Endothelial cell of umbilical vein (primary cell): ENCODE data around the gene GLB1L2. TPM values are rescaled to one million over a fixed set of nuclear protein-coding genes. Genes with fewer than 3 reads are reported as not detected.

Experiments used
- BruUV-seq: library from RNA; stranded (reverse); fragments of 400-500 nt; replicated peaks from 2 replicates; lab custom pipeline; 2021; lab: Mats Ljungman, UMichigan
- CTCF ChIA-PET: fragments of 300-600, 350-600 bp; sonication (Branson Sonifier 250); formaldehyde crosslinking; loops from one replicate; lab custom pipeline; 2021; ENCODE audit warnings: antibody characterized with exemption, inconsistent platforms; lab: Charles Lee
- POLR2A ChIA-PET: fragments of 300-600, 350-600 bp; sonication (Branson Sonifier 250); formaldehyde crosslinking; loops from one replicate; lab custom pipeline; 2021; ENCODE audit warnings: antibody characterized with exemption, inconsistent platforms; lab: Charles Lee
- DNase-seq: peaks from one replicate; pipeline ENCODE4 v3.0.0-alpha.2; 2011; ENCODE audit warnings: low read depth, low spot score
- FAIRE-seq: peaks from 2 replicates; lab custom pipeline; 2011; peaks lifted over from hg19 to GRCh38; lab: Jason Lieb, UNC
- H2AFZ ChIP-seq: 2 replicates; pipeline ENCODE4 v1.6.0; 2012; ENCODE audit warnings: low read depth, low read length, control low read depth, inconsistent platforms
- H3K27ac ChIP-seq: 2 replicates; pipeline ENCODE4 v1.5.1; 2011; ENCODE audit warnings: low read depth, mild to moderate bottlenecking, control low read depth, low read length, moderate library complexity; ENCODE audit not compliant: insufficient read depth
- H3K27me3 ChIP-seq, 2 experiments: 2 replicates each; pipeline versions ENCODE4 v1.6.0 to v1.6.1; 2011; ENCODE audit warnings: low read length in 2 of 2, mixed read lengths in 1 of 2; ENCODE audit not compliant: control insufficient read depth in 2 of 2, insufficient read depth in 2 of 2
- H3K36me3 ChIP-seq, 2 experiments: 2 replicates in 1 of 2; 3 replicates in 1 of 2; pipeline ENCODE4 v1.5.1; 2011; ENCODE audit warnings: low read length in 2 of 2, mild to moderate bottlenecking in 1 of 2, moderate library complexity in 1 of 2; ENCODE audit not compliant: control insufficient read depth in 2 of 2, insufficient read depth in 2 of 2; ENCODE audit errors: extremely low read depth in 1 of 2
- H3K4me1 ChIP-seq: 3 replicates; pipeline ENCODE4 v1.5.1; 2011; ENCODE audit warnings: mild to moderate bottlenecking, low read length; ENCODE audit not compliant: control insufficient read depth, insufficient read depth; ENCODE audit errors: extremely low read depth
- H3K4me2 ChIP-seq: 2 replicates; pipeline ENCODE4 v1.6.1; 2011; ENCODE audit warnings: low read length, control low read depth, mixed read lengths; ENCODE audit not compliant: insufficient read depth
- H3K4me3 ChIP-seq, 3 experiments: fragments of 200-600 bp in 1 of 3; sonication (generic), shearing (Covaris generic) in 1 of 3; replicated peaks in 1 of 3; 2 replicates each; pipeline ENCODE4 v1.5.1; 2011 to 2016; ENCODE audit warnings: control low read depth in 3 of 3, low read length in 3 of 3, mild to moderate bottlenecking in 2 of 3, inconsistent platforms in 1 of 3, low read depth in 1 of 3, moderate library complexity in 1 of 3; ENCODE audit not compliant: insufficient read depth in 1 of 3
- H3K79me2 ChIP-seq: 2 replicates; pipeline ENCODE4 v1.6.0; 2012; ENCODE audit warnings: low read length, inconsistent platforms; ENCODE audit not compliant: control insufficient read depth, insufficient read depth
- H3K9ac ChIP-seq: replicated peaks from 2 replicates; pipeline ENCODE3; 2011; ENCODE audit warnings: low read length, control low read depth; ENCODE audit not compliant: insufficient read depth; ENCODE audit errors: extremely low read depth
- H3K9me1 ChIP-seq: replicated peaks from 3 replicates; pipeline ENCODE4 v1.6.0; 2011; ENCODE audit warnings: mild to moderate bottlenecking, low read length; ENCODE audit not compliant: control insufficient read depth, insufficient read depth; ENCODE audit errors: extremely low read depth
- H3K9me3 ChIP-seq: replicated peaks from 2 replicates; pipeline ENCODE4 v1.5.1; 2012; ENCODE audit warnings: low read length, inconsistent platforms; ENCODE audit not compliant: control insufficient read depth, insufficient read depth
- H4K20me1 ChIP-seq: replicated peaks from 2 replicates; pipeline ENCODE3; 2011; ENCODE audit warnings: mild to moderate bottlenecking, low read length; ENCODE audit not compliant: control insufficient read depth, insufficient read depth; ENCODE audit errors: extremely low read depth
- CTCF ChIP-seq, 2 donors: IDR thresholded peaks; 1 replicate in 1 of 2; 2 replicates in 1 of 2; pipeline ENCODE4 v1.5.1; 2011; ENCODE audit warnings: low read length in 2 of 2, mild to moderate bottlenecking in 2 of 2, moderate library complexity in 2 of 2, control low read depth in 1 of 2, inconsistent platforms in 1 of 2, low read depth in 1 of 2; ENCODE audit not compliant: insufficient read depth in 1 of 2; ENCODE audit errors: extremely low read depth in 1 of 2
- EZH2 ChIP-seq: IDR thresholded peaks from 2 replicates; pipeline ENCODE4 v1.6.1; 2012; ENCODE audit warnings: borderline replicate concordance, low read depth, mild to moderate bottlenecking, moderate library complexity, low read length, inconsistent platforms; ENCODE audit not compliant: severe bottlenecking
- FOS ChIP-seq: IDR thresholded peaks from 2 replicates; pipeline ENCODE4 v1.6.1; 2011; ENCODE audit warnings: mild to moderate bottlenecking, low read length, moderate library complexity, borderline replicate concordance; ENCODE audit not compliant: insufficient read depth
- GATA2 ChIP-seq: IDR thresholded peaks from 2 replicates; pipeline ENCODE4 v1.7.0; 2011; ENCODE audit warnings: low read depth, mild to moderate bottlenecking, moderate library complexity, mixed read lengths, low read length; ENCODE audit not compliant: insufficient read length, insufficient read depth
- JUN ChIP-seq: IDR thresholded peaks from 2 replicates; pipeline ENCODE4 v1.6.1; 2011; ENCODE audit warnings: borderline replicate concordance, low read depth; ENCODE audit not compliant: insufficient read length, insufficient read depth
- MYC ChIP-seq: IDR thresholded peaks from one replicate; pipeline ENCODE4 v1.6.1; 2011; ENCODE audit warnings: mild to moderate bottlenecking, low read depth, low read length
- POLR2A ChIP-seq: IDR thresholded peaks from 2 replicates; pipeline ENCODE4 v1.6.1; 2012; ENCODE audit warnings: low read depth, mild to moderate bottlenecking, control low read depth, low read length
- POLR2AphosphoS5 ChIP-seq: IDR thresholded peaks from 2 replicates; pipeline ENCODE4 v1.6.1; 2012; ENCODE audit warnings: low read depth, mild to moderate bottlenecking, control low read depth, low read length, moderate library complexity; ENCODE audit not compliant: insufficient read depth
- dilution Hi-C: fragments of 300-500 bp; cut with MboI; formaldehyde crosslinking; loops from one replicate; pipeline ENCODE4 v1.15.0; 2019; ENCODE audit warnings: low sequenced_read_pairs; ENCODE audit not compliant: extremely low pct_ligation_motif_present
- intact Hi-C: fragments of 100-400 bp; cut with micrococcal nuclease; formaldehyde crosslinking; loops from one replicate; pipeline ENCODE4 v1.10.0; 2022
- polyA plus RNA-seq, 4 experiments: library from polyadenylated mRNA; depleted of rRNA in 3 of 4; stranded (reverse) in 3 of 4; unstranded in 1 of 4; fragments of >200 nt; gene quantifications; 2 replicates each; pipeline versions ENCODE4 v1.2.1 to v1.2.3, GENCODE V29; 2011 to 2012; ENCODE audit warnings: missing spikeins in 1 of 4
- total RNA-seq: library from RNA; stranded (reverse); gene quantifications from 2 replicates; pipeline ENCODE4 v1.2.3, GENCODE V29; 2021
- TF ChIP-seq, protein P1 (sequence below): IDR thresholded peaks from 2 replicates; pipeline ENCODE4 v1.6.1; 2011; ENCODE audit not compliant: insufficient read depth, insufficient read length

The GLB1L2 gene
- total and polyA plus RNA-seq, 2 donors (not counting 3 experiments of a cell fraction or from before 2014, with no cell fraction given): 0.55 to 0.59 TPM

GRCh38 chr11:134385171-134385570 lies 53.4 kb downstream of the GLB1L2 start:
- H3K4me1 ChIP-seq: no peaks in the 10 kb centered on the region
- TF ChIP-seq EZH2: no peak
- no peak for TF ChIP-seq GATA2
- no peak for TF ChIP-seq POLR2A
- no peak for TF ChIP-seq CTCF (IDR thresholded peaks at IDR 0.05; ENCODE audit: extremely low read depth in 1 of 2, insufficient read depth in 1 of 2, low read depth in 1 of 2, low read length in 2 of 2)
- no peak for TF ChIP-seq MYC
- no peak for TF ChIP-seq POLR2AphosphoS5
- TF ChIP-seq FOS: no peak
- TF ChIP-seq, protein P1, sequence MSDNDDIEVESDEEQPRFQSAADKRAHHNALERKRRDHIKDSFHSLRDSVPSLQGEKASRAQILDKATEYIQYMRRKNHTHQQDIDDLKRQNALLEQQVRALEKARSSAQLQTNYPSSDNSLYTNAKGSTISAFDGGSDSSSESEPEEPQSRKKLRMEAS: no peak
- TF ChIP-seq JUN: no peak
- no peak for FAIRE-seq
- ChIA-PET CTCF (no interaction called here), POLR2A (no interaction called here)
- no peaks in the 10 kb centered on the region for H4K20me1 ChIP-seq
- no peak overlapping the region for H3K9ac ChIP-seq
- no peak overlapping the region for H3K4me3 ChIP-seq
- no peaks in the 10 kb centered on the region for H3K36me3 ChIP-seq
- dilution Hi-C loops: no loop called here
- no peaks in the 10 kb centered on the region for H3K27me3 ChIP-seq
- intact Hi-C loops: no loop called here
- no peak overlapping the region for H3K27ac ChIP-seq
- no TSS peak for BruUV-seq
- H2AFZ ChIP-seq: no peak overlapping the region
- H3K79me2 ChIP-seq: no peaks in the 10 kb centered on the region
- no peak for DNase-seq
- no peaks in the 10 kb centered on the region for H3K9me3 ChIP-seq
- H3K4me2 ChIP-seq: no peak overlapping the region
- H3K9me1 ChIP-seq: no peaks in the 10 kb centered on the region
